DMS153 treated with DMSO at 0.1 percent for 48 hours (cell line): ENCODE measurements around the gene LIN7A.

ENCODE experiments used
- DNase-seq: peaks from one replicate; lab custom pipeline; 2025; ENCODE audit not compliant: unreplicated experiment; lab: John Stamatoyannopoulos, UW

Gene LIN7A

DNA sequence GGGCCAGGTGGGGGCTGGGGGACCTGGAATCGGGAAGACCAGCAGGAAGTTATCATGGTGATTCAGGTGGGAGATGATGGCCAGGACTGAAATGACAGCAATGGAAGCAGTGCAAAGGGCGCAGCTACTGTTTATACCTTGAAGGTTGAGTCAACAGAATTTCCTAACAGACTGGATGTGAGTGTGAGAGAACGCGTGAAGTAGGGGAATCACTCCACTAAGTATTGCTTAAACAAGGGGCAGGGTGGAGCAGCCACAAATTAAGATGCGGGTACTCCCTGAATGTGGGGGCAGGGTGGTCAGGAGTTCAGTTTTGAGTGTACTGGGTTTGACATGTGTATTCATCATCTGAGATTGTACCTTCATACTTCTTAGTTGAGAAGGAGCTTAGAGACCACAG is 175.9 kb downstream of the LIN7A start:
- DNase-seq = no peak

DNA sequence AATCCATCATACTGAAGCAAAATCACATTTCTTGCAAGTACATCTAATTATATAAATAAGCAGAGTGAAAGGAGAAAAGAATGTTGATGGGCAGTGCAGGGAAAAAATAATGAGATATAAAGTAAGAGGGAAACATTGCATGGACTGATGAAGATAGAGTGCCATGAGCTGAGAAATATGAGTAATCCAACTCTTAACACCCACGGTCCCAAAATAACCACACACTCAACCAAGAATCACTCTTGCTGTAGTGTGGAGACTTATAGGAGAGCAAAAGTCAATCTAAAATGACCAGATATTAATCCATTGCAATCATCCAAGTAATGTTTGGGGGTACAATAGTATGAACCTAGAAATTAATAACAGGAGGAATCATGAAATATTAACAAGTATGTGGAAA is 180.9 kb downstream of the LIN7A start:
- no peak for DNase-seq

DNA sequence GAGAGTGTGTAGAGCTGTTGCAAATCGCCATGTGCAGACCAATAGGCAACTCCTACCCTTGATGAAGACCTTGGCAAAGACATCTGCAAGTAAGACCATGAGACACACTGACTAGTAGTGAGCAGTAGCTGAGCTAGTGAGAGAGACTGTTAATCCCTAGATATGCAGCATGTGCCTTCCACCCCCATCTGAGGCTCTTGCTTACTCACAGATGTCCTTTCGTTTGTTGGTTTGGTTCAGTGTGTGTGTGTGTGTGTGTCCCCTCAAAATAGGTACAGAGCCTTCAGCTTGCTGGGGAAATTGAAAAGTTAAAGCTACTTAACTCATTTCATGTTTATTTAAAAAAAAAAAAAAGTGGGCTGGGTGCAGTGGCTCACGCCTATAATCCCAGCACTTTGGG is 183.5 kb downstream of the LIN7A start:
- DNase-seq = no peak

DNA sequence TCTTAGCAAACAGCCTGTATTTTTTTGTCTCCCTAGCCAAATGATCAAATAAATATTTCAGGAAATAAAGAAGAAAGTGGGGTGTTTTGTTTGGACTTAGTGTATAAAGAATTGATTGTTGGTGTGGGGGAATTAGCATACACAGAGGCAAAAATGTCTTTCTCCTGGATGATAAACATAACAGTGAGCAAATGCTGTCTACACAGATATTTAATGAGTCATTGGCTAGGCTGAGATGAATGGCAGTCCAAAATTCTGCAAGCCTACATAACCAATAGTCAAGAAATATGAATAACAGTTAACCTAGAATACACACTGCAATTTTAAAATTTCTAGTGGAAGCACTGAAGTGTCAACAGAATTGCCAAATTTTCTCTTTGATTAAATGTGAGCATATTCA is 185.3 kb downstream of the LIN7A start:
- no peak for DNase-seq

DNA sequence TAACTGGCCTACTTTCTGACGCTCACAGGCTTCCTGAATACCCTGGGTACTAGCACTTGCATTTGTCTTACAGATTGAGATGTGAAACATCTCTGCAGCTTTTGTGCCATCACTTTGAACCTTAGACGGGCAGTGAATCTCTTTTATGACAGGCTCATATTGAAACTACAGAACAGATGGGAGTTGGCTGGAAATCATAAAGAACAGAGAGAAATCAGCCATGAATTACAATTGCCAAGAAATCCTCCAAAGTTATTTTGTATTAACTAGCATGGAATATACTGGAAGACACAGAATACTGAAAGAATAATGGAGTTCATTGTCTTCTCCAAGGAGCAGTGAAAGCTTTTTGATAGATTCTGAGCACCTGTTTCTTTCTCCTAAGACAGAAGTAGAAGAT is 188.3 kb downstream of the LIN7A start:
- DNase-seq = no peak

DNA sequence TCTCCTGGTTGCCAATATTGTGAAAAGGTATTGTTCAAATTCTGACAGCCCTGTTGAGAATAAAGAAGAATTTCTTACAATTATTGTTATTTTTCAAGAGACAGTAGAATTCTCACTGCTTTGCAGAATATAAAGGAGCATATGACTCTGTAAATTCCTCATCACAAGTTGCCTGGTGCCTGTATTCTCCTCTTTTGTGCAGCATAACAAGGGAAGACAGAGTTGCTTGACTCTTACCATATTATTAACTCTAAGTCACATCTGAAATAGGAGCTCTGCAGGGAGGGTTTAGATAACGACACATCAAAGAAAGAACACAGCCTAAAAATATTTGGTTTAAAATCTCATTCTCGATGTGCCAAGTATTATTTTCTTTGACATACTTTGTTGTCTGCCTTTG is 189.9 kb downstream of the LIN7A start:
- no peak for DNase-seq

DNA sequence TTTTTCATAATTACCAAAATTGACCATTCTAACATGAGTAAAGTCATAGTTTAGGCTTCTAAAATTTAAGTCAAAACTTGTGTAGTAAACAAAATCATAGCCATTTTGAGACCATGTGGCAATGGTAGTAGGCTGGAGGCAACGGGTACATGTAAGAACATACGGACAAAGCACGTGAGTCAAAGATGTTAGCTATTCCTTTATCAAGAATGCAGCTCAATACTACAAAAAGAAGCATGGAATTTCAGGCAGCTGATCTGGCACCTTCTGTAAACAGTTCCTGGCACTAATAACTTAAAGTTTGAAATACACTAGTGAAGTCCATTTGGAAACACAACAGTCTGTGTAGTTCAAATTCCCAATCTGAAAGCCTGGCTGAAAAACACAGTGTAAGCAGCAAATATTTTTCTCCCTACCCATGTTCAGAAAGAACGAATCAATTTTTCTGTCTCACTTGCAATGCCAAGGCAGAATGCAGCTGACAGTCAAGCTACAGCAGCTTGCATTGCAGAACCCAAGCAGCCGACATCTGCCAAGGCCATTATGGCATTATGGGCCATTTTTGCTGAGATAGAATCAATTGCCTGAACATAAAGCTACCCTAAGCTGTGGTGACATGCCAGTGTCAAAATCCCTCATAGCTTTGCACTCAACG is 191.8 kb downstream of the LIN7A start:
- DNase-seq = no peak
